Measurements from ENCODE around the gene EDNRA.

Gene EDNRA

DNA sequence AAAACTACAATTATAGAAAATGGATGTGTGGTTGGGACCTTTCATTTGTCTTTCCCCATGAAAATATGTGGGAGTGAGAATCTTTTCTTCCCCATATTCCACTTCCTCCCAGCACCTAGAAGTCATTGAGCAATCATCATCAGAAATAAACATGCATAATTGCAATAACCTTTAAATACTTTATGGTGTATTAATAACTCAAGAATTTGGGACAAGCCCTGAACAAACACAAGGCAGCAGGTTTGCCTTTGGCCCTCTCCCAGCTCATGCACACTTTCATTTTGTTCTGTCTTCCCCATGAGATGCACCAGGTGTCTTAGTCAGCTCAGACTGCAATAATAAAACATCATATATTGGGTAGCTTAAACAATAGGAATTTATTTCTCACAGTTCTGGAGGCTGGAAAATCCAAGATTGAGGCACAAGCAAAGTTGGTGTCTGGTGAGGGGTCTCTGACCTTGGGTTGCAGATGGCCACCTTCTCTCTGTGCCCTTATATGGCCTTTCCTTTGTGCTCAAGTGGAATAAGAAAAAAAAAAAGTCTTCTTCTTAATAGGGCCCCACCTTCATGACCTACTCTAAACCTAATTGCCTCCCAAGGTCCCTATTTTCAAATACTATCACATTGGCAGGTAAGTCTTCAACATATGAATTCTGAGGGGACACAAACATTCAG, 101.6 kb downstream of the EDNRA start:
- H3F3A ChIP-seq (ENCODE audit: low read depth): no peaks in the 10 kb centered on the region
- no peak overlapping the region for H3K4me2 ChIP-seq (ENCODE audit: low read depth, low read length, poor library complexity, severe bottlenecking)
- TF ChIP-seq EZH2phosphoT487 (IDR thresholded peaks at IDR 0.05; ENCODE audit: borderline replicate concordance): no peak
- no peak for TF ChIP-seq CTCF (conservative IDR thresholded peaks at IDR 0.05; ENCODE audit: low read length)
- H3K36me3 ChIP-seq (ENCODE audit: insufficient read depth, low read length): no peaks in the 10 kb centered on the region
- no peaks in the 10 kb centered on the region for H3K9me2 ChIP-seq (replicated peaks; ENCODE audit: low read depth, low read length)
- H3K9me3 ChIP-seq (ENCODE audit: insufficient read depth, low read depth, low read length): no peaks in the 10 kb centered on the region
- no peaks in the 10 kb centered on the region for H4K20me1 ChIP-seq (ENCODE audit: insufficient read depth, low read length, poor library complexity, severe bottlenecking)
- no peaks in the 10 kb centered on the region for H3K79me2 ChIP-seq (ENCODE audit: insufficient read depth, low read length)
- no peaks in the 10 kb centered on the region for H3K27me3 ChIP-seq (ENCODE audit: insufficient read depth, low read length, poor library complexity, severe bottlenecking)
- no peak overlapping the region for H2AFZ ChIP-seq (ENCODE audit: low read length)
- H3K4me1 ChIP-seq (ENCODE audit: insufficient read depth, low read length, poor library complexity, severe bottlenecking): peaks cover 23% of the 10 kb centered on the region
- H3K4me3 ChIP-seq (ENCODE audit: low read length, poor library complexity, severe bottlenecking): no peak overlapping the region
- no peak overlapping the region for H3K9ac ChIP-seq (ENCODE audit: low read depth, low read length, poor library complexity, severe bottlenecking)

DNA sequence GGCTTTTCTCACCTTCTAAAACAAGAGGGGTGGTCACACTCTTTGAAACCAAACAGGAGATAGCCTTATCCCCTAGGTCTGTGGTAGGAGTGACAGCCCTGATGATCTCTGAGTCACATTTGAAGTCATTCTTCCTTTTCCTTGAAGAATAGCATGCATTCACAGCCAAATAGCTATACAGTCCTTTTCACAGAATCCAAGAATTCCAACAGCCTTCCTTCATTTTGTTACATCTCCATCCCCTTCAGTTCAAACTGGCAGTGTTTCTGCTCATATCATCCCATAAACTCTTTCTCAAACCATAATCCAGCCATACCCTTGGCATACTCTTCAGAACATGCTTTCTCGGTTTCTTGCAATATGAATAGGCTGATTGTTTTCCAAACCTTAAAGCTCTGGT, 103.0 kb downstream of the EDNRA start:
- no peaks in the 10 kb centered on the region for H3K9me2 ChIP-seq (replicated peaks; ENCODE audit: low read depth, low read length)
- H3K27me3 ChIP-seq (ENCODE audit: insufficient read depth, low read length, poor library complexity, severe bottlenecking): no peaks in the 10 kb centered on the region
- TF ChIP-seq EZH2phosphoT487 (IDR thresholded peaks at IDR 0.05; ENCODE audit: borderline replicate concordance) (no peak), CTCF (conservative IDR thresholded peaks at IDR 0.05; ENCODE audit: low read length) (no peak)
- no peak overlapping the region for H3K9ac ChIP-seq (ENCODE audit: low read depth, low read length, poor library complexity, severe bottlenecking)
- peaks cover 20% of the 10 kb centered on the region for H3K4me1 ChIP-seq (ENCODE audit: insufficient read depth, low read length, poor library complexity, severe bottlenecking)
- H3F3A ChIP-seq (ENCODE audit: low read depth): no peaks in the 10 kb centered on the region
- H4K20me1 ChIP-seq (ENCODE audit: insufficient read depth, low read length, poor library complexity, severe bottlenecking): no peaks in the 10 kb centered on the region
- no peak overlapping the region for H3K4me3 ChIP-seq (ENCODE audit: low read length, poor library complexity, severe bottlenecking)
- H3K4me2 ChIP-seq (ENCODE audit: low read depth, low read length, poor library complexity, severe bottlenecking): no peak overlapping the region
- no peaks in the 10 kb centered on the region for H3K36me3 ChIP-seq (ENCODE audit: insufficient read depth, low read length)
- H3K79me2 ChIP-seq (ENCODE audit: insufficient read depth, low read length): no peaks in the 10 kb centered on the region
- H2AFZ ChIP-seq (ENCODE audit: low read length): no peak overlapping the region
- H3K9me3 ChIP-seq (ENCODE audit: insufficient read depth, low read depth, low read length): no peaks in the 10 kb centered on the region

GRCh38 chr4:147586032-147586431, 105.1 kb downstream of the EDNRA start:
- H2AFZ ChIP-seq (ENCODE audit: low read length): no peak overlapping the region
- TF ChIP-seq EZH2phosphoT487 (IDR thresholded peaks at IDR 0.05; ENCODE audit: borderline replicate concordance) (no peak), CTCF (conservative IDR thresholded peaks at IDR 0.05; ENCODE audit: low read length) (no peak)
- no peaks in the 10 kb centered on the region for H4K20me1 ChIP-seq (ENCODE audit: insufficient read depth, low read length, poor library complexity, severe bottlenecking)
- no peaks in the 10 kb centered on the region for H3K36me3 ChIP-seq (ENCODE audit: insufficient read depth, low read length)
- peaks cover 13% of the 10 kb centered on the region for H3K4me1 ChIP-seq (ENCODE audit: insufficient read depth, low read length, poor library complexity, severe bottlenecking)
- H3K9ac ChIP-seq (ENCODE audit: low read depth, low read length, poor library complexity, severe bottlenecking): no peak overlapping the region
- no peaks in the 10 kb centered on the region for H3K9me2 ChIP-seq (replicated peaks; ENCODE audit: low read depth, low read length)
- no peak overlapping the region for H3K4me3 ChIP-seq (ENCODE audit: low read length, poor library complexity, severe bottlenecking)
- H3K79me2 ChIP-seq (ENCODE audit: insufficient read depth, low read length): no peaks in the 10 kb centered on the region
- H3K4me2 ChIP-seq (ENCODE audit: low read depth, low read length, poor library complexity, severe bottlenecking): no peak overlapping the region
- H3K9me3 ChIP-seq (ENCODE audit: insufficient read depth, low read depth, low read length): no peaks in the 10 kb centered on the region
- no peaks in the 10 kb centered on the region for H3K27me3 ChIP-seq (ENCODE audit: insufficient read depth, low read length, poor library complexity, severe bottlenecking)
- H3F3A ChIP-seq (ENCODE audit: low read depth): no peaks in the 10 kb centered on the region

Measured in Loucy (cell line).